Measurements from ENCODE around the gene TDRD9. TPM values are rescaled to one million over a fixed set of nuclear protein-coding genes. Genes with fewer than 3 reads are reported as not detected.

Gene TDRD9
- total RNA-seq, 1 experiment from 2014 or later: not detected

DNA sequence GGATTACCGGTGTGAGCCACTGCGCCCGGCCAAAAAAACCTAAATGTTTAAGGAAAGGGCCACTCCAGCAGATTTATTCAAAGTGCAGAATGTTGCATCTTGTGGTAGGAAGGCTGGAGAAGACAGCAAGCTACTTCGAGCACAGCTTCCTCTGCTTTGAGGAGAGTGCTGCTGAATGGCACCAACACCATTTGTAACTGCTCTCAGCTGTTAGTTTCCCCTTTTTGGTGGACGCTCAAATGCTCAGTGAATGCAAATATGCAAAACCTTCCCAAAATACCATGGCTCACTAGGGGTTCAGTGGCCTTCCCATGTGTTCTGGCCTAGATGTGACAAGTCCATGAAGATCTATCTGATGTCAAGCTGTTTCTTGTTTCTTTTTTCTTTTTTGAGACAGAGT lies 2.9 kb upstream of the TDRD9 start:
- BruUV-seq (replicated peaks): no TSS peak
- Histone ChIP-seq H3K4me3 (ENCODE audit: low read depth in 2 of 2, low read length in 2 of 2) (no peak overlapping the region), H3K4me1 (ENCODE audit: control insufficient read depth, insufficient read depth, low read length) (no peaks in the 10 kb centered on the region), H3K9me3 (ENCODE audit: control insufficient read depth, insufficient read depth, low read depth, low read length) (no peaks in the 10 kb centered on the region), H3K27ac (ENCODE audit: low read length) (no peak overlapping the region), H3K36me3 (ENCODE audit: control insufficient read depth, insufficient read depth, low read length) (peaks cover 4% of the 10 kb centered on the region; the same call in 1 of the 2 replicates), H3K27me3 (ENCODE audit: control insufficient read depth, insufficient read depth, low read length) (no peaks in the 10 kb centered on the region)
- intact Hi-C loops (cut with micrococcal nuclease; ENCODE audit: unreplicated experiment): no loop called here
- no peak for ATAC-seq
- ChIA-PET CTCF (no interaction called here), POLR2A (no interaction called here)
- no peak for DNase-seq (ENCODE audit: low read depth, low spot score)
- TF ChIP-seq, protein P1, sequence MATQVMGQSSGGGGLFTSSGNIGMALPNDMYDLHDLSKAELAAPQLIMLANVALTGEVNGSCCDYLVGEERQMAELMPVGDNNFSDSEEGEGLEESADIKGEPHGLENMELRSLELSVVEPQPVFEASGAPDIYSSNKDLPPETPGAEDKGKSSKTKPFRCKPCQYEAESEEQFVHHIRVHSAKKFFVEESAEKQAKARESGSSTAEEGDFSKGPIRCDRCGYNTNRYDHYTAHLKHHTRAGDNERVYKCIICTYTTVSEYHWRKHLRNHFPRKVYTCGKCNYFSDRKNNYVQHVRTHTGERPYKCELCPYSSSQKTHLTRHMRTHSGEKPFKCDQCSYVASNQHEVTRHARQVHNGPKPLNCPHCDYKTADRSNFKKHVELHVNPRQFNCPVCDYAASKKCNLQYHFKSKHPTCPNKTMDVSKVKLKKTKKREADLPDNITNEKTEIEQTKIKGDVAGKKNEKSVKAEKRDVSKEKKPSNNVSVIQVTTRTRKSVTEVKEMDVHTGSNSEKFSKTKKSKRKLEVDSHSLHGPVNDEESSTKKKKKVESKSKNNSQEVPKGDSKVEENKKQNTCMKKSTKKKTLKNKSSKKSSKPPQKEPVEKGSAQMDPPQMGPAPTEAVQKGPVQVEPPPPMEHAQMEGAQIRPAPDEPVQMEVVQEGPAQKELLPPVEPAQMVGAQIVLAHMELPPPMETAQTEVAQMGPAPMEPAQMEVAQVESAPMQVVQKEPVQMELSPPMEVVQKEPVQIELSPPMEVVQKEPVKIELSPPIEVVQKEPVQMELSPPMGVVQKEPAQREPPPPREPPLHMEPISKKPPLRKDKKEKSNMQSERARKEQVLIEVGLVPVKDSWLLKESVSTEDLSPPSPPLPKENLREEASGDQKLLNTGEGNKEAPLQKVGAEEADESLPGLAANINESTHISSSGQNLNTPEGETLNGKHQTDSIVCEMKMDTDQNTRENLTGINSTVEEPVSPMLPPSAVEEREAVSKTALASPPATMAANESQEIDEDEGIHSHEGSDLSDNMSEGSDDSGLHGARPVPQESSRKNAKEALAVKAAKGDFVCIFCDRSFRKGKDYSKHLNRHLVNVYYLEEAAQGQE (IDR thresholded peaks at IDR 0.05; ENCODE audit: insufficient read depth in 1 of 2, low read depth in 2 of 2, low read length in 1 of 2): no peak
- TF ChIP-seq SIN3A (IDR thresholded peaks at IDR 0.05; ENCODE audit: borderline replicate concordance, insufficient read depth, low read depth, low read length): no peak
- TF ChIP-seq POLR2AphosphoS5 (IDR thresholded peaks at IDR 0.05; ENCODE audit: low read depth, low read length): no peak
- TF ChIP-seq CTCF (IDR thresholded peaks at IDR 0.05): no peak
- no peak for TF ChIP-seq TCF7L2 (IDR thresholded peaks at IDR 0.05; ENCODE audit: low read depth, low read length)
- in situ Hi-C loops (cut with HindIII; ENCODE audit: low pct_unique_long_range_greater_than_20kb, low sequenced_read_pairs): no loop called here

DNA sequence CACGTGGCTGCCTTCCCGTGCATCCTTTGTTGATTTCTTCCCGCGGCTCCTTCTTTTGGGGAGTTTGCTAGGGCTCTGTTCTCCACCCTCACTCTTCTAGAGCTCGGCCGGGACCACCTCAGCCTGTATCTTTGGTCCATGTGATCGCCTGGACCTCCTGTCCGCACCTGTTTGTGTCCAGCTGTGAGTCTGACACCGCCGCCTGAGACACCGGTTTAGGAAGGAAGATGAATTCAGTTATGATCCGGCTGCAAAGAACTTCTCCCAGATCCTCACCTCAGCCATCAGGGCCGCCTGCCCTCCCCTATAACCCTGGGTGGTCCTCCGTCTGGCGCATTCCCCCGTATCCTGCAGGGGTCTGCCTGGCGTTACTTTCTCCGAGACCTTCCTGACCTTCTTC lies 690 bp upstream of the TDRD9 start:
- in situ Hi-C loops (cut with HindIII; ENCODE audit: low pct_unique_long_range_greater_than_20kb, low sequenced_read_pairs): no loop called here
- no peaks in the 10 kb centered on the region for H3K27me3 ChIP-seq (ENCODE audit: control insufficient read depth, insufficient read depth, low read length)
- H3K9me3 ChIP-seq (ENCODE audit: control insufficient read depth, insufficient read depth, low read depth, low read length): no peaks in the 10 kb centered on the region
- intact Hi-C loops (cut with micrococcal nuclease; ENCODE audit: unreplicated experiment): no loop called here
- no peak for DNase-seq (ENCODE audit: low read depth, low spot score)
- H3K27ac ChIP-seq (ENCODE audit: low read length): no peak overlapping the region
- POLR2A ChIA-PET: interaction anchor here (0.6 kb wide), 1 partner anchor 89 kb away, joined by 3 read pairs; no protein-coding TSS in a partner anchor
- H3K36me3 ChIP-seq (ENCODE audit: control insufficient read depth, insufficient read depth, low read length): no peaks in the 10 kb centered on the region
- CTCF ChIA-PET: no interaction called here
- no peak for TF ChIP-seq CTCF (IDR thresholded peaks at IDR 0.05)
- no peak for TF ChIP-seq SIN3A (IDR thresholded peaks at IDR 0.05; ENCODE audit: borderline replicate concordance, insufficient read depth, low read depth, low read length)
- ATAC-seq: no peak
- BruUV-seq (replicated peaks): no TSS peak
- H3K4me3 ChIP-seq (ENCODE audit: low read depth in 2 of 2, low read length in 2 of 2): no peak overlapping the region
- no peaks in the 10 kb centered on the region for H3K4me1 ChIP-seq (ENCODE audit: control insufficient read depth, insufficient read depth, low read length)

Data from Panc1 (cell line).